Dedifferentiated amniotic fluid mesenchymal stem cell (primary cell): ENCODE measurements around the gene BRI3BP.
"Not testable (repeated sequence)": the region's sequence is repeated elsewhere in the genome, so short reads cannot be mapped to it uniquely, and the experiment has no call there.

ENCODE experiments used
- DNase-seq: peaks from one replicate; pipeline ENCODE4 v3.0.0-alpha.2; 2016; ENCODE audit errors: extremely low spot score

The BRI3BP gene

DNA sequence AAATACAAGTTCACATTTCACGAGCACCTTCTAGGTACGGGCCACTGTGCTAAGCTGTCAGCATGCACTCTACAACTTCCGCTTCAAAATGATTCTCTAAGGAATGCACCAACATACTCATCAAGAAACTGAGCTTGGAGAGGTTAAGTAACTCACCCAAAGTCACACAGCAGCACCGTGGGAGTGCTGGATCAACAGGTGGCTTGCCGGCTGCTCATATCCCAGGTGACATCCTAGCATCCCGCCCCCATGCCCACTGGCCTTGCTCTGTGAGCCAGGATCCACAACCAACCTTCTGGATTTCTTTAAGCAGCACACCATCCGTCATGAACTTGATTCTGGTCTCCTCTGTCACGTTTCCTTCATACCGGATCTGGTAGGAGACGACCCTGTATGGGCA is 21.2 kb upstream of the BRI3BP start:
- DNase-seq, result no peak

GRCh38 chr12:124975276-124975675 is 18.2 kb upstream of the BRI3BP start:
- no peak for DNase-seq

DNA sequence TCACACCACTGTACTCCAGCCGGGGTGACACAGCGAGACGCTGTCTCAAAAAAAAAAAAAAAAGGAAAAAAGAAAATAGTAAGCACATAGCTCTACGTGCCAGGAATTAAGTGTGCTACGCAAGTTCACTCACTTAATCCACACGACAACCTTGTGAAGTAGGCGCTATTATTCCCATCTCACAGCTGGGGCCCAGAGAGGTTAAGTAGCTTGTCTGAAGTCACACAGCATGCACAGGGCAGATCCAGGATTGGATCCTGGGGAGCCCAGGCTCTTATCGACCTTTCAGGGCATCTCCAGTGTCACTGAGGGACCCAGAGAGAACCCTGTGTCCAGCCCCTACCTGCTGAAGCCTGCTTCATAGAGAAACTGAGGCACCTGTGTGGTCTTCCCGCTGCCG is 16.4 kb upstream of the BRI3BP start:
- DNase-seq, result no peak

- DNase-seq, result no peak
Observed at GRCh38 chr12:124979568-124979967, 13.9 kb upstream of the BRI3BP start.

GRCh38 chr12:124980098-124980892 is 13.2 kb upstream of the BRI3BP start:
- no peak for DNase-seq

DNA sequence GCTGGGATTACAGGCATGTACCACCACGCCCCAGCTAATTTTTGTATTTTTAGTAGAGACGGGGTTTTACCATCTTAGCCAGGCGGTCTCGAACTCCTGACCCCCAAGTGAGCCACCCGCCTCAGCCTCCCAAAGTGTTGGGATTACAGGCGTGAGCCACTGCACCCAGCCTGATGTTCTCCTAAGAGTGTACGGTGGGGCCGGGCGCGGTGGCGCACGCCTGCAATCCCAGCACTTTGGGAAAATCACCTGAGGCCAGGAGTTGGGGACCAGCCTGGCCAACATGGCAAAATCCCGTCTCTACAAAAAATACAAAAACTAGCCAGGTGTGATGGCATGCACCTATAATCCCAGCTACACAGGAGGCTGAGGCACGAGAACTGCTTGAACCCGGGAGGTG is 6.6 kb upstream of the BRI3BP start:
- not testable (repeated sequence) for DNase-seq

DNA sequence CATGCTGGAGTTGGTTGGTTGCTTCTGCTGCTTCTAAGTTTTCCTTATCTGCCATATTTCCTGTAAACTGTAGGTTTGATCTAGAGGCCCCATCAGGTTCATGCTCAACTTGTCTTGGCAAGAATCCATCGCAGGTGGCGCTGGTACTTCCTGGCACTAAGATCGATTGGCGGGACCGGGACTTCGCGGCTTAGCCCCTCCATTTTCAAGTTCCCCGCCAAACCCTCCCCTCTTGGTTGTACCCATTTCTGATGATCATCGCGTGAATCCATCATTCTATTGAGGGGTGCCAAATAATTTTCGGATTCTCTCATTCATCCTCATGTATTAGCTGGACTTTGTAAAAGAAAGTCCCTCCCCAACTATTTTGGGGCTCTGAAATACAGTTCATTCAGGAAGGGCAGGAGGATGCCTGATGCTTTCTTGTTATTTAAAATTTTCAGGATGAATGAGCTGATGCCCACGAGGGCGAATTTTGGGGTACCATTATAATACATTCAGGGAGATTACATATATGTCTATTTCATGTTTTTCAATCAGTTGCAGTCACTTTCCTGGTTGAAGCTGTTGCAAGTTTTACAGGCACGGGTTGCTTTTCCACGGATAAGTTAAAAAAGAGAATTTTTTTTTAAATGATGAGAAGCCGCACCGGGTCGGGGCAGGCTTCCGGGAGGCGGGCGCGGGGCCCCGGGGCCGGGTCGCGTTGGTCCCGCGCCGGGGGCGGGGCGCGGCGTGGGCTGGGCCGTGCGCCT is 395 bp upstream of the BRI3BP start:
- no peak for DNase-seq

DNA sequence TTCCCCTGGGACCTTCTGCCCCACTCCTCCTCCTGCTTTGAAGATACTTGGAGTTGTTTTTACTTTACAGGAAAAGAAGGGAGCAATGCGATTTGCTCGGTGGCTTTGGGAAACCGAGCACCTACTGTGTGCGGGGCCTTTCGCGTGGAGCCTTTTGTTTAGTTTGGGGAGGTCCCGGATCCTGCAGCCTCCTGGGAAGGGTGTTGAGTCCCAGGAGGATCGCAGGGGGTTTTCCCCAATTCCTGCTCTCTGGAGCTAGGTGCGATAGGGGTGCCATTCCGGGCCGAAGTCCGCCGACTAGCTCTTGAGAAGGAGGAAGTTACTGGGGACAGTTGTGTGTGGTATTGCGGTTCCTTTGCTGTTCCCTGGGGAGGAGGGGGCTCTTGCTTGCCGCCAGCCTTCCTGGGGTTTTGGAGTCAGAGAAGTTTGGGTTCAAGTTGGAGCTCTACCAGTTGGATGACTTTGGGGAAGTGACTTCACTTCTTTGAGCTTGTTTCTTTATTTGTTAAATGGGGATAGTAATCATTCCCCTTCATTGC is 1.1 kb downstream of the BRI3BP start:
- DNase-seq, result no peak

GRCh38 chr12:124995200-124995961 is 1.9 kb downstream of the BRI3BP start:
- no peak for DNase-seq

GRCh38 chr12:124998705-124999104 is 5.3 kb downstream of the BRI3BP start:
- no peak for DNase-seq

DNA sequence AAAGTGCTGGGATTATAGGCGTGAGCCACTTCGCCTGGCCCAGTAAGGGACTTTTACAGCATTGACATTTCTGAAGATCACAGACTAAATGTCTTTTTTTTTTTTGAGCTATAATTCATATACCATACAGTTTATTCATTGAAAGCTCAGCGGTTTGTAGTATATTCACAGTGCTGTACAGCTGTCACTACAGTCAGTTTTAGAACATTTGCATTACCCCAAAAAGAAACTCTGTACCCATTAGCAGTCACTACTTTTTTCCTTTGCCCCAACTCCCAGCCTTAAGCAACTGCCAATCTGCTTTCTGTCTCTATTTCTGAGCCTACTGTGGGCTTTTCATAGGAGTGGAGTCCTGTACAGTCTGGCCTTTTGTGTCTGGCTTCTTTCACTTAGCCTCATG is 8.2 kb downstream of the BRI3BP start:
- no peak for DNase-seq

GRCh38 chr12:125003021-125003420 is 9.6 kb downstream of the BRI3BP start:
- no peak for DNase-seq

- no peak for DNase-seq
Observed at GRCh38 chr12:125004621-125005020, 11.2 kb downstream of the BRI3BP start.

DNA sequence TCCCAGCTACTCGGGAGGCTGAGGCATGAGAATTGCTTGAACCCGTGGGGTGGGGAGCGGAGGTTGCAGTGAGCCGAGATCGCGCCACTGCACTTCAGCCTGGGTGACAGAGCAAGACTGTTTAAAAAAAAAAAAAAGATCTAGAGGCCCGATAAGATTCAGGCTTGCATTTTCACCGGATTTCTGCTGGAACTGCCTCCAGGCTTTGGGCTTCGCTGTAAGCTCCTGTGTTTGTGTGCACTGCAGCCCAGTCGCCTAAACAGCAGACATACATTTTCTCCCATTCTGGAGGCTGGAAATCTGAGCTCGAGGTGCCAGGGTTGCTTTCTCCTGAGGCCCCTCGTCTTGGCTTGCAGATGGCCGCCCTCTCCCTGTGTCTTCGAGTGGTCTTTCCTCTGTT is 12.2 kb downstream of the BRI3BP start:
- DNase-seq, result no peak

GRCh38 chr12:125006365-125006764 is 12.9 kb downstream of the BRI3BP start:
- no peak for DNase-seq

DNA sequence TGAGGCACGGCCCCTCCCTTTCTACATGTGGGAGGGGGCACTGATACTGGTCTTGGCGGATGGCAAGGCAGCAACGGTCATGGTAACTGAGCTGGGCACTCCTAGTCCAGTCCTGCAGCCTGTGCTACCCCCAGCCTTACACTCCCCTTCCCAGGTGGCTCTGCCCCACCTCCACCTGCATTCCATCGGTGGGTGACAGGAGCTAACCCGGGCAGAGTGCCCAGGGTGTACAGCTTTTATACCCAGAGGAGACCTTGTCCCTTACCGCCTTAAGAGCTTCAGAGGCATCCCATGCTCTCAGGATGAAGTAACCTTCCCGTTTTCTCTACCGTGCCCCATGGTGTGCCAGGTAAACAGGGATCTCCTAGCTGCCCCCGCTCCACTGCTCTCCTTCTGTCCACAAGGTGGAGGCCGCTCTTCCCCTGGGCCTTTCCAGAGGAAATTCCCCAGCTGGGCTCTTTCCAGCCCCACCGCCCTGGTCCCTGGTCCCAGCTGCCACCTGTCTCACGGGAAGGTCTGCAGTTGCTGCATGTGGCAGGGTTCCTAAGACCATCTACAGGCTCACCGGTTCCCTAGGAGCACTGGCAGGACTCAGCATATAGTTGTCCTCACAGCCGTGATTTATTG is 20.5 kb downstream of the BRI3BP start:
- no peak for DNase-seq

DNA sequence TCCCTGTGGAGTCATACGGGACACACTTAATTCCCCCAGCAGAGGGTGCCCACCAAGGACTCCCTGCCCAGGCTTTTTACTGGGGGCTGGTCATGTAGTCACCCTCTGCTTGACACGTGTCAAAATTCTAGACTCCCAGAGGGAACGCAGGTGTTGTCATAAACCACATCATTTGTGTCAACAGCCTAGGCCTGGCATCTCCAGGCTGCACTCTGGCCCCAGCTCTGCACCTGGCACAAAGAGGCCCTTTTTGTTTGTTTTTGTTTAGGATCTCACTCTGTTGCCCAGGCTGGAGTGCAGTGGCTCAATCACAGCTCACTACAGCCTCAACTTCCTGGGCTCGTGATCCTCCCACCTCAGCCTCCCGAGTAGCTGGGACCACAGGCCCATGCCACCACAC is 21.1 kb downstream of the BRI3BP start:
- no peak for DNase-seq

DNA sequence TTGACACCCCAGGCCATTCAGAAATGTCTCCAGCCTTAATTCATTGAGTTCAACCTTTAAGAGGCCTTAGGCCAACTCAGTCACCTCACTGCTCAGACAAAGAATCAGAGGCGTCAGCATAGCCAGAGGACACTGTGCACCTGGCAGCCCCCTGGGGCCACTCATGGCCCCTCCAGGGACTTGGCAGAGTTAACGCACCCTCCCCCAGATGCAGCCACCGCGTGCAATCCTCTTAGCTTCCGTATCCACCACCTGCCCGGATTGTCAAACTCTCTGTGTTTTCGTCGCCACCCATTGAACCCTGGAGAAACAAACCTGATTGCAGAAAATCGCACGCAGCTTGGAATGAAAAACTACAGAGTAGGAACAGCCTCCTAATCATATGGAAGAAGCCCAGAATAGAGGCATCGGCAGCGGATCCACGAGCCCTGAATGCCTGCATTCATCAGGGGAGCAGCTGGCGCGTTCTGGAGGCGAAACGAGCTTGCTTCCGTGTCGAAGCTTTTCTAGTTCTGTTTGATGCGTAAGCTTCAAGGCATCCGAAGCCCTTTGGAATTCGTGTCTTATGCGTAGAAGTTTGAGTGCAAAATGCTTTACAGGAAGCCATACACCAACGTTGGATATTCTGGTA is 22.4 kb downstream of the BRI3BP start:
- DNase-seq, result no peak

DNA sequence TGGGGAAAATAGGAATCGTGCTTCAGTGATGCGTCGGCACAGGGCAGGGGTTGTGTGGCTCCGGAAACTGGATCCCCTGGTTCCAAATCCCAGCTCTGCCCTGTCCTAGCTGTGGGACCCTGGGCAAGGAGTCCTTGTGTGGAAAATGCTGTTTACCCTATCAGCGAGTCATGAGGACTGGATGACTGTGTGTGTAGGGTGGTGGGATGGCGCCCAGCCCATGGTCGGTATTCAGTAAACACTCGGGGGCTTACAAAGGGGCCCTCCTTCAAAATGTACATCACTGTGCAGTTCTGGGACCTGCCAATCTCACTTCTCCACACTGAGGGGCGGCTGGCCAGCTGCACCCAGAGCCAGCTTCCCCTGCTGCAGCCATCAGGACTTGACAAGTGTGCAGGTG is 24.4 kb downstream of the BRI3BP start:
- DNase-seq, result no peak

- DNase-seq, result no peak
Observed at GRCh38 chr12:125018356-125018755, 24.9 kb downstream of the BRI3BP start.

DNA sequence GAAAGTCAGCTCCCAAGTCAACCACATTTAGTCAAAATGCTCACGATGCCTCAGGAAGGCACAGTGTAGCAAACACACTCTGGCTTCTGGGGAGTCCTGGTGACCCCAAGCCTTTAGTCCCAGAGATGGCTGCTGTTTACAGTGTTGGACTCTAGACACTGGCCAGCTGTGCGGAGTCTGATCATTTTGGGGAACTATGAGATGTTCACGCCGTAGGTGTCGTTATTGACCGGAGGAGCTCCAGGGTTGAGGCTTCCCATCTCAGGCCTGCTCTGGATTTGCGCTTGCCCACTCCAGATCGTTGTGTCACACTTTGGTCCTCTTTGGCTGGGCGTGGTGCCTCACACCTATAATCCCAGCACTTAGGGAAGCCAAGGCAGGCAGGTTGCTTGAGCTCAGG is 27.7 kb downstream of the BRI3BP start:
- DNase-seq, result no peak
